GM18511 (cell line): ENCODE results near the gene MYO15B.

Experiments used
- ATAC-seq: cut with Tn5 transposase; IDR thresholded peaks from one replicate; pipeline ENCODE4 v1.9.1; 2021; ENCODE audit warnings: mild to moderate bottlenecking, moderate library complexity; ENCODE audit not compliant: unreplicated experiment

Gene MYO15B

DNA sequence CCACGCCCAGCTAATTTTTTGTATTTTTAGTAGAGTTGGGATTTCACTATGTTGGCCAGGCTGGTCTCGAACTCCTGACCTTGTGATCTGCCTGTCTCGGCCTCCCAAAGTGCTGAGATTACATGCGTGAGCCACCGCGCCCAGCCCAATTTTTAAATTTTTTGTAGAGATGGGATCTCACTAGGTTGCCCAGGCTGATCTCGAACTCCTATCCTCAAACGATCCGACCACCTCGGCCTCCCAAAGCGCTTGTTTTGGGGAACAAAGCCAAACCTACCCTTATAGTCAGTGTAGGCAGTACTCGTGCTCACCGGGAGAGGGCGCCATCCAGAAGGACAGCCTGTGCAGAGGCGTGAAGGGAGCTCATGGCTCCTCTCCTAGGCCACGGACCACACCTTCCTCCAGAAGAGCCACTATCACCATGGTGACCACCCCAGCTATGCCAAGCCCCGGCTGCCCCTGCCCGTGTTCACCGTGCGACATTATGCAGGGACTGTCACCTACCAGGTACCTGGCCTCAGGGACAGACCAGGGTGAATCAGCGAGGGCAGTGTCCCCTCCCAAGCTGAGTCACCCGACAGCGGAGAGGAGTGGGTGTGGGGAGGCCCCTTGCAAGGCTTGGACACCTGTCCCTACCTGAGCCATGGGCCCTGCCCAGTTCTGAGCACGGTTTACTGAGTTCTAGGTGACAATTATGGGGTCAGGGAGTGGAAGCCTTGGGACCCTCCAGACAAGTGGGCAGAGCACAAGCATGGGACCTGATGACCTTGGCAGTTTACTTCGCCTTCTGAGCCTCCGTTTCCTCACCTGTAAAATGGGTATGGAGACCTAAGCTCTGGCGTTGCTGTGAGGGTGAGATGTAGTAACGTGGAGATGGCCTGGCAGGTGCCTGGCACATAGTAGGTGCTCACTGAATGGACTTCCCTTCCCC lies 13.7 kb downstream of the MYO15B start:
- ATAC-seq, result no peak

DNA sequence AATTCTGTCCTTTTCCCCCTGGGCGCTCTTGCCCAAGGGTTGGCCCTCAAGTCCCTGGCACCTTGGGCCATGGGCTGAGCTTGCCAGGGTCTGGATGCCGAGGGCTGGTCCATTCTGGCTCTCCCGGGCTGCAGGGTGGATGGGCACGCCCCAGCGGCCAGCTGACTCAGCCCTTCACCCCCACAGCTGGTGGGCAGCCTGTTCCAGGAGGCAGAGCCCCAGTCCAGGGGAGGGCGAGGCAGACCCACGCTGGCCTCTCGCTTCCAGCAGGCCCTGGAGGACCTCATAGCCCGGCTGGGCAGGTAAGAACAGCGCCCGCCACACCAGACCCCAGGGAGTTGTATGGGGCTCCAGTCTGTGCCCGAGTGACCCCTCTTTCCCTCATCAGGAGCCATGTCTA lies 15.0 kb downstream of the MYO15B start:
- no peak for ATAC-seq

DNA sequence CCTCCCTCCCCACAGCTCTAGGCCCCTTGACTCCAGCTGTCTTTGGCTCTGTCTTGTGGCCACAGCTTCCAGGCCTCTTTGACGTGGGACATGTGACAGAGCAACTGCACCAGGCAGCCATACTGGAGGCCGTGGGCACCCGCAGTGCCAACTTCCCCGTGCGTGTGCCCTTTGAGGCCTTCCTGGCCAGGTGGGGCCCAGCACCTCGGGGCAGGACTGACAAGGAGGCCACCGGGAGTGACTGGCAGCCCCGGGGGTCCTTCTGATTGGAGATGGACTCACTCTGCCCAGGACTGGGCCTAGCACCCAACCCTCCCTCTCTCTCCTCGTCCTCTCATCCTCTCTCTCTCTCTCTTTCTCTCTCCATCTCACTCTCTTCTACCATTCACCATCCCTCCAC lies 15.5 kb downstream of the MYO15B start:
- no peak for ATAC-seq

GRCh38 chr17:75604034-75604695 lies 16.6 kb downstream of the MYO15B start:
- ATAC-seq, result no peak

- no peak for ATAC-seq
Observed at GRCh38 chr17:75605790-75606189, 18.2 kb downstream of the MYO15B start.

DNA sequence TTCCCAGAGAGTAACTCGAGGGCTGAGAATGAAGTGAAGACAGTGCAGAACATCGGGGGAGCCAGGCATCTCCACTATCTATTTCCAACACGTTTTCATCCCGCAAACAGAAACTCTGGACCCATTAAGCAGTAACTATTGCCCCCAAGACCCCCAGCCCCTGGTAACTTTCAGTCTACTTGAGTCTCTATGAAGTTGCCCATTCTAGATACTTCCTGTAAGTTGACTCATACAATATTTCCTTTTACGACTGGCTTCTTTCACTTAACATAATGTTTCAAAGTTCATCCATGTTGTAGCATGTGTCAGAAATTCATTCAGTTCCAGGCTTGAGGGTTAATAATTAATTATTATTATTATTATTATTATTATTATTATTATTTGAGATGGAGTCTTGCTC lies 19.5 kb downstream of the MYO15B start:
- no peak for ATAC-seq

GRCh38 chr17:75610103-75610984 lies 22.7 kb downstream of the MYO15B start:
- ATAC-seq, result no peak

GRCh38 chr17:75611851-75612429 lies 24.3 kb downstream of the MYO15B start:
- ATAC-seq, result no peak

GRCh38 chr17:75612906-75613626 lies 25.5 kb downstream of the MYO15B start:
- ATAC-seq, result no peak

GRCh38 chr17:75614006-75614405 lies 26.4 kb downstream of the MYO15B start:
- ATAC-seq, result no peak

DNA sequence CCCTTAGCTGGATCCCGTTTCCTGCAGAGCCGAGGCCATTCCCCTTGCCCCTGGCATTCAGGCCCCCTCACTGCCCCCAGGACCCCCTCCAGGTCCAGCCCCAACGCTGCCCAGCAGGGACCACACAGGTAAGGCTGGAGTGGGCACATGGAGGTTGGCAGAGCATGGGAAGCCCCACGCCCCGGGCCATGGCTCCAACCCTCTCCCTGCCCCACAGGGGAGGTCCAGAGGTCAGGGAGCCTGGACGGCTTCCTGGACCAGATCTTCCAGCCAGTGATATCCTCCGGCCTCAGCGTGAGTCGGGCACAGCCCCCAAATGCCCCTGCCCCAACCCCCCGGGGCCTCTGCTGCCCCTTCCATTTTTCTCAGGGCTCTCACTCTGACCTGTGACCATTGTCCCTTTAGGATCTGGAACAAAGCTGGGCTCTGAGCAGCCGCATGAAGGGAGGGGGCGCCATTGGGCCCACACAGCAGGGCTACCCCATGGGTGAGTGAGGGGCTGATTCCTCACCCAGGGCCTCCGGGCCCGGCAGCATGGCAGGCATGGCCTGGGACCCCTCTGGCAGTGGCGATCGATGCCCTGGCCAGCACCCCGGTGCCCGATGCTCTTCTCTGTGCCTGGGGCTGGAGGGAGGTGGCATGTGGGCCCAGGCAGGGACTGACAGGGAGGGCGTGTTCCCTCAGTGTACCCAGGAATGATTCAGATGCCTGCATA lies 27.1 kb downstream of the MYO15B start:
- no peak for ATAC-seq

DNA sequence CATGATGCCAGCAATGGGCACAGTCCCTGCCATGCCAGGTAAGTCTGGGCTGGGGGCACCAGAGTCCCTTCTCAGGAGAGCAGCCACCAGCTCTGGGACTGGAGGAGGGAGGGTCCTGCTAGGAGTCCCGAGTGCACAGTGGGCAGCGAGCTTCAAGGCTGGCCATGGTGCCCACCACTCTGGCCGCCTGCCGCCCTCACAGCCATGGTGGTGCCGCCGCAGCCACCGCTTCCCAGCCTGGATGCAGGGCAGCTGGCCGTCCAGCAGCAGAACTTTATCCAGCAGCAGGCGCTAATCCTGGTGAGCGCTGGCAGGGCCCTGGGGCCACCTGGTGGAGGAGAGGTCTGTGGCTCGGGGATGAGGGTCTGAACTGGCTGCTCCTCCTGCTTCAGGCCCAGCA lies 27.7 kb downstream of the MYO15B start:
- no peak for ATAC-seq

DNA sequence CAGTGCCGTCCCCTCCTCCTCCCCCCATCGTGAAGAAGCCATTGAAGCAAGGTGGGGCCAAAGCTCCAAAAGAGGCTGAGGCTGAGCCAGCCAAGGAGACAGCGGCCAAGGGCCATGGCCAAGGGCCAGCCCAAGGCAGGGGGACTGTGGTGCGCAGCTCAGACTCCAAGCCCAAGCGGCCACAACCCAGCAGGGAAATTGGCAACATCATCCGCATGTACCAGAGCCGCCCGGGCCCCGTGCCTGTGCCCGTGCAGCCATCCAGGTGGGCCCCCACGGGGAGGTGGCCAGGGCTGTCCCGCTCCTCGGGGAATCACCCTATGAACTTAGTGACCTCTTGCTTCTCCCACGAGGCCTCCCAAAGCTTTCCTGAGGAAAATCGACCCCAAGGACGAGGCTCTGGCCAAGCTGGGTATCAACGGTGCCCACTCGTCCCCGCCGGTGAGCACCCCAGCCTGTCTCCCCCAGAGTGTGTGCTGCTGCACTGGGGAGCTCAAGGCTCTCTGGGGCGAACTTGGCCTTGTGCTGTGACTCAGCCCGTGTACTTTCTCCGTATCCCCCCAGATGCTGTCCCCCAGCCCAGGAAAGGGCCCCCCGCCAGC lies 29.0 kb downstream of the MYO15B start:
- no peak for ATAC-seq

- ATAC-seq, result no peak
Observed at GRCh38 chr17:75617218-75617617, 29.6 kb downstream of the MYO15B start.

GRCh38 chr17:75617675-75618074 lies 30.1 kb downstream of the MYO15B start:
- no peak for ATAC-seq

DNA sequence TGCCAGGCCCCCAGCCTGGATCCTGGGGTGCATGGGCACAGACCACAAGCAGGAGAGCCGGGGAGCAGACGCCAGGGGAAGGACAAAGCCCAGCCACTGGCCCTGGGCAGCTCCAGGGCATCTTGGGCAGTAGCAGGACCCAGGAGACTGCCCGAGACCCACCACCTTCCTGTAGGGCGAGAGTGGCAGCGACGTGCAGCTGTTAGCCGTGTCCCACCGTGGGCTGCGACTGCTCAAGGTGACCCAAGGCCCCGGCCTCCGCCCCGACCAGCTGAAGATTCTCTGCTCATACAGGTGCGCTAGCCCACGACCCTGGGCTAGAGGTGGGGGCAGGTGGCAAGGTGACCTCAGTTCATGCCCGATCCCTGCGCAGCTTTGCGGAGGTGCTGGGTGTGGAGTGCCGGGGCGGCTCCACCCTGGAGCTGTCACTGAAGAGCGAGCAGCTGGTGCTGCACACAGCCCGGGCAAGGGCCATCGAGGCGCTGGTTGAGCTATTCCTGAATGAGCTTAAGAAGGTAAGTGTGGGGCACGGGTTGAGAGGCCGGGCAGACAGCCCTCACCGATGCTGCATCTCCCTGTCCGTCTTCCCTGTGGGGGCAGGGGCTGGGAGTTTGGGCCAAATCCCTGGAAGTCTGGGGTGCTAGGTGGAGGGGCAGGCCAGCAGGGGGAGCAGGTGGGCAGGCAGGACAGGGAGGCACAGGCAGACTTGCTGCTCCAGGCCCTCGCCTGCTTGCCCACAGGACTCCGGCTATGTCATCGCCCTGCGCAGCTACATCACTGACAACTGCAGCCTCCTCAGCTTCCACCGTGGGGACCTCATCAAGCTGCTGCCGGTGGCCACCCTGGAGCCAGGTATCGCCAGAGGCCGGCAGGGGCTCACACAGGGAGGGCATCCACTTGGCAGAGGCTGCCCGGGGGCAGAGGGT lies 32.2 kb downstream of the MYO15B start:
- no peak for ATAC-seq

DNA sequence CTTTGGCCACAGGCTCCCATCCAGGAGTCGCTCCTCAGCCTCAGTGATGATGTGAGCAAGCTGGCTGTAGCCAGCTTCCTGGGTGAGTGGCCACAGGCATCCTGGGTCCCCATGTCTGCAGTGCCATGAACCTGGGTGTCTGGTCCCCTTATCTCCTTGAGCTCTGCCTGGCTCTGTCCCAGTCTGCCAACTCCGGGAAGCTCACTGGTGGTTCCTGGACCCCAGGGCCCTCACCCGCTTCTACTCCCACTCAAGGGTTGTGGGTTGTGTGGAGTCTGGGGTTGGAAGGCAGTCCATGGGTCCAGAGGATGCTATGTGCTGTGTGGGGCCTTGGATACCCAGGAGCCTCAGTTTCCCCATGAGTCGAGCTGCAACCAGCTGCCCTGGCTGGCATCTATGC lies 33.9 kb downstream of the MYO15B start:
- no peak for ATAC-seq

DNA sequence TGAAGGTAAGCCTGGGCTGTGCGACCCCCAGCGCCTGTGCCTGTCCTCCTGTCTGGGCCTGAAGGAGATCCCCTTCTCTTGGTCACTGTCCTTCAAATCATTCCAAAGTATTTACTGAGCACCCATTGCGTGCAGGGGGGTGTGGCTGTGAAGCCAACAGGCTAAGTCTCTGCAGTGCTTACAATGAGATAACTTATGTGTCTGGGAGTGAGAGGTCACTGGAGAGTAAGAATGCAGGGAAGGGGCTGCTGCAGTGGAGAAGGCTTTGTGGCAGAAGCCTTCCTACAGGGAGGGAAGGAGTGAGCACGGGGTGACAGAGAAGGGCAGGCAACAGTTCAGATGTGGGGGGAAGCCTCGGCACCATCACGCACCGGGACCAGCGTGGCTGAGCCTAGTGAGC lies 34.5 kb downstream of the MYO15B start:
- no peak for ATAC-seq
